AG04449 (cell line): ENCODE results near the gene SCN9A.

Experiments
- CTCF ChIA-PET: fragments of 350-600 bp; formaldehyde crosslinking; extraction: SDS; loops from one replicate; lab custom pipeline; 2021; ENCODE audit warnings: antibody characterized with exemption; lab: Yijun Ruan, JAX
- POLR2A ChIA-PET: fragments of 400-600, 350-600 bp; formaldehyde crosslinking; extraction: SDS; loops from one replicate; lab custom pipeline; 2020; ENCODE audit warnings: antibody characterized with exemption, inconsistent platforms; lab: Yijun Ruan, JAX
- DNase-seq: peaks from one replicate; pipeline ENCODE4 v3.0.0-alpha.2; 2010; ENCODE audit warnings: low read depth, low spot score
- H3K4me3 ChIP-seq: 2 replicates; pipeline ENCODE4 v1.5.1; 2011; ENCODE audit warnings: low read depth, mild to moderate bottlenecking, control low read depth, low read length
- TF ChIP-seq, protein P1 (sequence below): IDR thresholded peaks from one replicate; pipeline ENCODE4 v1.5.1; 2011; ENCODE audit warnings: mild to moderate bottlenecking, moderate library complexity, low read length, control low read depth, inconsistent platforms; ENCODE audit not compliant: insufficient read depth; ENCODE audit errors: missing control alignments

Gene SCN9A

DNA sequence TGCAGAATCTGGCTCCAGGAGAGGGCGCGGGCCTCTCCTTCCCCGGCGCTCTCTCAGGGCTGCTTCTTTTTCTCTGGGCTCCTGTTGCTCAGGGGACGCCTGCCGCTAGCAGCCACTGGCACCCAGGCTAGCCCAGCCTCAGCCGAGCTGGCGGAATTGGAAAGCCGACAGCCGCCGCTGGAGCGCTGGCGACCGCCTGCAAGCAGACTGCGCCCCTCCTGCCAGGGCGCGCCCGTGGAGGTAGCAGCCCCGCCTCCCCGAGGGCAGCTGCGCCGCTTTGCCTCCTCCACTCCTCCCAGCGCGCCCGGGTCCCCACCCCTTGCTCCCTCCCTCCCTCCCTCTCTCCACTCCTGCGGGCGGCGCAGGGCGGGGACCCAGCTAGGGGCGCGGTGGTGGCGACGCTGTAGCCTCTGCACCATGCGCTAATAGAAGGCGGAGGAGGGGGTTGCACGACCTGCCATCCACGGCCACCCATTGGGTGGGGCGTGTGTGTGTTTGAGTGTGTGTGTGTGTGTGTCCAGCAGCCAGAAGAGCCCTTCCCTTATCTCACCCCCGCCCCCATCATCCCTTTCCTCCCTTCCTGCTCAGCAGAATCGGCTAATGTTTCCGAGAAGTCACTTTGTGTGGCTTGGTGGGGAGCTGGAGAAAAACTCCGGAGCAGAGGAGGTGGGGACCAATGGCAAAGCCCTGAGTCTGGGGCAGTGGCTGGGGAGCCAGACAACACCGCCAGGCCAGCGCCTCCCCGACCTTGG is at the start of gene SCN9A:
SCN9A (minus strand) TSS at position 209 of the 752 bp plus-strand sequence. CDS start 64,188 bp downstream, outside the sequence.
- TF ChIP-seq, protein P1, sequence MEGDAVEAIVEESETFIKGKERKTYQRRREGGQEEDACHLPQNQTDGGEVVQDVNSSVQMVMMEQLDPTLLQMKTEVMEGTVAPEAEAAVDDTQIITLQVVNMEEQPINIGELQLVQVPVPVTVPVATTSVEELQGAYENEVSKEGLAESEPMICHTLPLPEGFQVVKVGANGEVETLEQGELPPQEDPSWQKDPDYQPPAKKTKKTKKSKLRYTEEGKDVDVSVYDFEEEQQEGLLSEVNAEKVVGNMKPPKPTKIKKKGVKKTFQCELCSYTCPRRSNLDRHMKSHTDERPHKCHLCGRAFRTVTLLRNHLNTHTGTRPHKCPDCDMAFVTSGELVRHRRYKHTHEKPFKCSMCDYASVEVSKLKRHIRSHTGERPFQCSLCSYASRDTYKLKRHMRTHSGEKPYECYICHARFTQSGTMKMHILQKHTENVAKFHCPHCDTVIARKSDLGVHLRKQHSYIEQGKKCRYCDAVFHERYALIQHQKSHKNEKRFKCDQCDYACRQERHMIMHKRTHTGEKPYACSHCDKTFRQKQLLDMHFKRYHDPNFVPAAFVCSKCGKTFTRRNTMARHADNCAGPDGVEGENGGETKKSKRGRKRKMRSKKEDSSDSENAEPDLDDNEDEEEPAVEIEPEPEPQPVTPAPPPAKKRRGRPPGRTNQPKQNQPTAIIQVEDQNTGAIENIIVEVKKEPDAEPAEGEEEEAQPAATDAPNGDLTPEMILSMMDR, result no peak
- CTCF ChIA-PET, result interaction anchor here (0.8 to 8.0 kb wide), 7 partner anchors 9 to 195 kb away, joined by 3 to 49 read pairs (median 3); no protein-coding TSS in a partner anchor
- POLR2A ChIA-PET, result interaction anchor here (0.9 kb wide), 2 partner anchors 22 to 25 kb away, joined by 3 read pairs; no protein-coding TSS in a partner anchor
- no peak for DNase-seq
- peak within 1 kb of the TSS; percentile 71 for H3K4me3 ChIP-seq

DNA sequence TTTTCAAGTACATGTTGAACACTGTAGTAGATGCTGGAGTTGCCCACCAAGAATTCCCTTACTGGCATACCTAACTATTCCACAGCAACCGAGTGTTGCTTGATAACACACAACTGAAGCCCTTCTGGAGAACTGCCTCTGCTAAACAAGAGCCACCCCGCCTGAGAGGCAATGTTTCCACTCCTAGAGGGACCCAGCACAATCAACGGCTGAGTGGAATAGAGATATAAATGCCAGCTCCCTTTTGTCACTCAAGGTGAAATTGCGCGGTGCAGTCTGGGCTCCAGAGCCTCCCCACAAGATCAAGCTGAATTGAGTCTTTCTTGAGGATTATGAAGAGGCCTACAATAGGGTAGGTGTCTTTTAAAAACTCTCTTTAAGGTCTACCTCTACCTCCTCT is 49.1 kb upstream of the SCN9A start:
- TF ChIP-seq, protein P1, result no peak
- POLR2A ChIA-PET, result no interaction called here
- CTCF ChIA-PET, result interaction anchor here (0.9 to 1.5 kb wide), 4 partner anchors 243 to 470 kb away, joined by 3 to 6 read pairs (median 5); partner anchors contain the start of gene SCN1A
- no peak overlapping the region for H3K4me3 ChIP-seq
- DNase-seq, result no peak

DNA sequence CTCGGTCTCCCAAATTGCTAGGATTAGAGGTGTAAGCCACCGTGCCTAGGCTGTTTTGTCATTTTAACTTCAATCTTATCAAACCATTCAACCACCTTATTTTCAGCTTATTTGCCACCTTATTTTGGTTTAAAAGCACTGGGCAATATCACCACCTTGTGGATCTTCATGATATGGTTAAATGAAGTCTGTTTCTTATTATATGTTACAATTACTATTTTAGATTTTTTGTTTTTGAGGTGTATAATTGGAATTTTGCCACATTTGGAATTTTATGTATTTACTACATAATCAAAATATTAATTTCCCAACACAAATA is 43.8 kb upstream of the SCN9A start:
- DNase-seq, result no peak
- TF ChIP-seq, protein P1, result peak; percentile 36
- CTCF ChIA-PET, result interaction anchor here (0.6 to 4.3 kb wide), 19 partner anchors 8 to 474 kb away, joined by 3 to 143 read pairs (median 4); partner anchors contain the start of gene TTC21B
- POLR2A ChIA-PET, result no interaction called here
- H3K4me3 ChIP-seq, result no peak overlapping the region

DNA sequence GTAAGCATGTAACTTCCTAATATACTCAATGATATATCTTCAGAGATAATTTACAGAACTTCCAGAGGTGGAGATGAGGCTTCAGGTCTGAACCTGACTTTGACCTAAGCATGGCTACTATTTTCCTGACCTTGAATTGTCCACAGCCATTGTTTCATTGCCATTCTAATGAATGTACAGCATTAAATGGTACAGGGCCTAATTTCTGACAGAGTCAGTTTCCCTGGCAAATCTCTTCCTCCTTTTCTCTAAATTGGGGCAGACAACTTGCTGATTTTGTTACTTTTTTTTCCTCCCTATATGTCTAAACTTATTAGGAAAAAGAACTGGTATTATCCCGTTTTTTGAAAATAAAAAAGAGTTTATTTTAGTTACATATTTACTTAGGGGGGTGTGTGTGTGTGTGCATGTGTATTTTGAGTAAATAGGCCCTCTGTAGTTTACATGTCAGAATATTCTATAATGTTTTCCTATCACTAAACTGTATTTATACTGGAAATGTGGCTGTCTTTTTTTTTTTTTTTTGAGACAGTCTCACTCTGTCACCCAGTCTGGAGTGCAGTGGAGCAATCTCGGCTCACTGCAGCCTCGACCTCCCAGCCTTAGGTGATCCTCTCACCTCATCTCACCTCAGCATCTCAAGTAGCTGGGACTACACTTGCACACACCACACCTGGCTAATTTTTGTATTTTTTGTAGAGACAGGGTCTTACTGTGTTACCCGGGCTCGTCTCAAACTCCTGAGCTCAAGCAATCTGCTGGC is 43.3 kb upstream of the SCN9A start:
- CTCF ChIA-PET, result interaction anchor here (0.6 to 4.3 kb wide), 19 partner anchors 8 to 474 kb away, joined by 3 to 143 read pairs (median 4); partner anchors contain the start of gene TTC21B
- POLR2A ChIA-PET, result no interaction called here
- no peak overlapping the region for H3K4me3 ChIP-seq
- no peak for DNase-seq
- TF ChIP-seq, protein P1, result no peak

DNA sequence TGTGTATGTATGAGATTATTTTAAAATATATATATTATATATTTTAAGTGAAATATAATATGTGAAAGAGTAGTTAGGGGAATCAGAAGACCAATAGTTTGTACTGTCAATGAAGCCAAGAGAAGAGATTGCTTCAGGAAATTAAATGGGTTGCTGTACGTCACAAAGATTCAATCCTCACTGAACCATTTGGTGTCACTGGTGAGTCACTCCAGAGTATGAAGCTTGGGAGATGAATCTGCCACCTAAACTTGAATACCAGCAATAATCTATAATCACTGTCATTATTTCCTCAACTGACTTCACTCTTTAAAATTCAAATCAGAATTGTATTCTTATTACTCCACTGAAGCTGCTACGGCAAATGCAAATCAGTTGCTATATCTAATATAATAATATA is 41.9 kb upstream of the SCN9A start:
- CTCF ChIA-PET, result interaction anchor here (0.6 to 1.7 kb wide), 10 partner anchors 32 to 431 kb away, joined by 3 to 31 read pairs (median 4); no protein-coding TSS in a partner anchor
- TF ChIP-seq, protein P1, result no peak
- H3K4me3 ChIP-seq, result no peak overlapping the region
- POLR2A ChIA-PET, result interaction anchor here (0.7 kb wide), 1 partner anchor 1792 kb away, joined by 3 read pairs; no protein-coding TSS in a partner anchor
- no peak for DNase-seq
